ENCODE measurements around the gene FAM227B.

DNA sequence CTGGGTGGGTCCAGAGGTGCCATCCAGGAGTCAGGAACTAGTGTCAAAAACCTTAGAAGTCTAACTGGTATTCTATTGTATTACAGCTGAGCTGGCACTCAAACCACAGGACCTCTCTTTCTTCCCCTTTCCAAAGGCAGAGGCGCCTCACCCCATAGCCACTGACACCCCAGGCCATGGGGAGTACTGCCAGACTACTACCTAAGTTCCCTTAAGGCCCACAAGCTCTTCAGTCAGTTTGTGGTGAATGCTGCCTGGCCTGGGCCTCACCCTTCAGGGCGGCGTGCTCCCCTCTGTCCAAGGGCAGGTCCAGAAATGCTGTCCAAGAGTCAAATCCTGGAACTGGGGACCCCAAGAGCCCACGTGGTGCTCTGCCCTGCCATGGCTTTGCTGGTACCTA, 240.6 kb downstream of the FAM227B start:
- no peak for TF ChIP-seq NFIC (IDR thresholded peaks at IDR 0.05)
- no peak for TF ChIP-seq TAF1 (IDR thresholded peaks at IDR 0.05; ENCODE audit: low read depth)
- no peak for TF ChIP-seq CREB1 (IDR thresholded peaks at IDR 0.05; ENCODE audit: low read depth)
- no peak for TF ChIP-seq YY1 (IDR thresholded peaks at IDR 0.05; ENCODE audit: low read depth)
- TF ChIP-seq EGR1 (IDR thresholded peaks at IDR 0.05) = no peak
